Measurements from ENCODE around the gene ZNF217.
"Not testable (repeated sequence)": the region's sequence is repeated elsewhere in the genome, so short reads cannot be mapped to it uniquely, and the experiment has no call there.

Gene ZNF217

DNA sequence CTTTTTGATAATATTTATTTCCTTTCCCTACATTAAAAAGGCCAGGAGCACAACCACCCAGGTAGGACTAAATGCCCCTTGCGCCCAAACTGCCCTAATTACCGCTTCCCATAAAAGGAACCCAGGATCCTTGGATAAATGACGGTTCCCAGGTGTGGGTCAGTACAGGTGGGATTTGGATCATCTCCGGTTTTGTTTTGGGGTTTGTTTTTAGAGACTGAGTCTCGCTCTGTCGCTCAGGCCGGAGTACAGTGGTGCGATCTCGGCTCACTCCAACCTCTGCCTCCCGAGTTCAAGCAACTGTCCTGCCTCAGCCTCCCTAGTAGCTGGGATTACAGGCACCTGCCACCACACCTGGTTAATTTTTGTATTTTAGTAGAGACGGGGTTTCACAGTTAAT, 28.4 kb downstream of the ZNF217 start:
- TF ChIP-seq, protein P1, sequence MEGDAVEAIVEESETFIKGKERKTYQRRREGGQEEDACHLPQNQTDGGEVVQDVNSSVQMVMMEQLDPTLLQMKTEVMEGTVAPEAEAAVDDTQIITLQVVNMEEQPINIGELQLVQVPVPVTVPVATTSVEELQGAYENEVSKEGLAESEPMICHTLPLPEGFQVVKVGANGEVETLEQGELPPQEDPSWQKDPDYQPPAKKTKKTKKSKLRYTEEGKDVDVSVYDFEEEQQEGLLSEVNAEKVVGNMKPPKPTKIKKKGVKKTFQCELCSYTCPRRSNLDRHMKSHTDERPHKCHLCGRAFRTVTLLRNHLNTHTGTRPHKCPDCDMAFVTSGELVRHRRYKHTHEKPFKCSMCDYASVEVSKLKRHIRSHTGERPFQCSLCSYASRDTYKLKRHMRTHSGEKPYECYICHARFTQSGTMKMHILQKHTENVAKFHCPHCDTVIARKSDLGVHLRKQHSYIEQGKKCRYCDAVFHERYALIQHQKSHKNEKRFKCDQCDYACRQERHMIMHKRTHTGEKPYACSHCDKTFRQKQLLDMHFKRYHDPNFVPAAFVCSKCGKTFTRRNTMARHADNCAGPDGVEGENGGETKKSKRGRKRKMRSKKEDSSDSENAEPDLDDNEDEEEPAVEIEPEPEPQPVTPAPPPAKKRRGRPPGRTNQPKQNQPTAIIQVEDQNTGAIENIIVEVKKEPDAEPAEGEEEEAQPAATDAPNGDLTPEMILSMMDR (IDR thresholded peaks at IDR 0.05; ENCODE audit: low read depth, low read length, missing control alignments): no peak
- DNase-seq (ENCODE audit: low read depth): no peak

GRCh38 chr20:53562104-53562764, 31.4 kb downstream of the ZNF217 start:
- not testable (repeated sequence) for DNase-seq (ENCODE audit: low read depth); H3K4me3 ChIP-seq (ENCODE audit: low read depth, low read length)

More for the DNA sequence above, 28.4 kb downstream of the ZNF217 start:
- no peak overlapping the region for H3K4me3 ChIP-seq (ENCODE audit: low read depth, low read length)

DNA sequence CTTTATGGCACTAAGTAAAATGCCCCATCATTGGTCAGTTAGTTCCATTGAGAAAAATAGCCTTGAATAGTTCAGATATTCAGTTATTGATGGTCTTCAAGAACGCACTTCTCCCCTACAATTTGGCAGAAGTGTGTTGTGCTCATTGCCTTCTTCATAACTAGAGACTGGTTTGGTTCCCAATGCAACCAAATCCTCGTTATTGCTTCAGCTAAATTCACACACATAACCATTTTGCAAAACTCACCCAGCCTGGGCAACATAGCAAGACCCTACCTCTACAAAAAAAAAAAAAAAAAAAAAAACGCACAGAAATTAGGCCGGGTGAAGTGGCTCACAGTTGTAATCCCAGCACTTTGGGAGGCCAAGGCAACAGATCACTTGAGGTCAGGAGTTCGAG, 32.1 kb downstream of the ZNF217 start:
- H3K4me3 ChIP-seq (ENCODE audit: low read depth, low read length): no peak overlapping the region
- DNase-seq (ENCODE audit: low read depth): no peak
- TF ChIP-seq, protein P1 (IDR thresholded peaks at IDR 0.05; ENCODE audit: low read depth, low read length, missing control alignments): no peak

GRCh38 chr20:53559816-53560215, 33.8 kb downstream of the ZNF217 start:
- no peak for DNase-seq (ENCODE audit: low read depth)
- TF ChIP-seq, protein P1 (IDR thresholded peaks at IDR 0.05; ENCODE audit: low read depth, low read length, missing control alignments): no peak

GRCh38 chr20:53557130-53557529, 36.5 kb downstream of the ZNF217 start:
- TF ChIP-seq, protein P1 (IDR thresholded peaks at IDR 0.05; ENCODE audit: low read depth, low read length, missing control alignments): no peak
- no peak for DNase-seq (ENCODE audit: low read depth)
- no peak overlapping the region for H3K4me3 ChIP-seq (ENCODE audit: low read depth, low read length)

More at GRCh38 chr20:53559816-53560215, 33.8 kb downstream of the ZNF217 start:
- no peak overlapping the region for H3K4me3 ChIP-seq (ENCODE audit: low read depth, low read length)

DNA sequence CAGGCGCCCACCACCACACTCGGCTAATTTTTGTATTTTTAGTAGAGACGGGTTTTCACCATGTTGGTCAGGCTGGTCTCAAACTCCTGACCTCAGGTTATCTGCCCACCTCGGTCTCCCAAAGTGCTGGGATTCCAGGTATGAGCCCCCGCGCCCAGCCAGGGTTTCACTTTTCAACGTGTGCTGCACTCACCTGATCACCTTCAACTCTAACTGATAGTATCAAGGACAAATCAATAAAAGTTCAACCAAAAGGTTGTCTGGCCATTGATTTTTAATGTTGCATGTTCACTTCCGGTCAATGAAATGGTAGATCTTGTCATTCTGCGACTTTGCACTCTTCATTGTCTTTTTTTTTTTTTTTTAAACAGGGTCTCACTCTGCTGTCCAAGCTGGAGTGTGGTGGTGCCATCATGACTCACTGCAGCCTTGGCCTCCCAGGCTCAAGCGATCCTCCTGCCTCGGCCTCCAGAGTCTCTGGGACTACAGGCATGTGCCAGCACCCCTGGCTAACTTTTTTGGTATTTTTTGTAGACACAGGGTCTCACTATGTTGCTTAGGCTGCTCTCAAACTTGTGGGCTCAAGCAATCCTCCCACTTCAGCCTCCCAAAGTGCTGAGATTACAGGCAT, 37.3 kb downstream of the ZNF217 start:
- TF ChIP-seq, protein P1 (IDR thresholded peaks at IDR 0.05; ENCODE audit: low read depth, low read length, missing control alignments): no peak
- H3K4me3 ChIP-seq (ENCODE audit: low read depth, low read length): no peak overlapping the region
- no peak for DNase-seq (ENCODE audit: low read depth)

GRCh38 chr20:53555816-53556215, 37.8 kb downstream of the ZNF217 start:
- no peak for DNase-seq (ENCODE audit: low read depth)
- TF ChIP-seq, protein P1 (IDR thresholded peaks at IDR 0.05; ENCODE audit: low read depth, low read length, missing control alignments): no peak
- no peak overlapping the region for H3K4me3 ChIP-seq (ENCODE audit: low read depth, low read length)
